Activated naive CD4-positive, alpha-beta T cell treated with anti-CD3 and anti-CD28 coated beads, Interleukin-2, amount 10 ng/mL, durations not matched to agents 7 days and 5 days (primary cell): Measurements from ENCODE around the gene CUZD1.

ENCODE experiments used
- CTCF ChIA-PET: fragments of 350-600 bp; sonication (Branson Sonifier 250); formaldehyde crosslinking; loops from one replicate; lab custom pipeline; 2021; ENCODE audit warnings: antibody characterized with exemption; lab: Charles Lee
- DNase-seq: peaks from one replicate; pipeline ENCODE4 v3.0.0-alpha.2; 2020
- H3K27ac Mint-ChIP-seq: one replicate; pipeline ENCODE4 v1.8.0; 2021; ENCODE audit warnings: mild to moderate bottlenecking, moderate library complexity, mixed read lengths
- H3K27me3 Mint-ChIP-seq: one replicate; pipeline ENCODE4 v1.8.0; 2021; ENCODE audit warnings: mild to moderate bottlenecking, mixed read lengths
- H3K36me3 Mint-ChIP-seq: one replicate; pipeline ENCODE4 v1.8.0; 2021; ENCODE audit warnings: mixed read lengths
- H3K4me1 Mint-ChIP-seq: one replicate; pipeline ENCODE4 v1.8.0; 2021; ENCODE audit warnings: mixed read lengths
- H3K4me3 Mint-ChIP-seq: one replicate; pipeline ENCODE4 v1.8.0; 2021; ENCODE audit warnings: mild to moderate bottlenecking, moderate library complexity, mixed read lengths
- H3K9me3 Mint-ChIP-seq: one replicate; pipeline ENCODE4 v1.8.0; 2021; ENCODE audit warnings: mixed read lengths

Gene CUZD1

DNA sequence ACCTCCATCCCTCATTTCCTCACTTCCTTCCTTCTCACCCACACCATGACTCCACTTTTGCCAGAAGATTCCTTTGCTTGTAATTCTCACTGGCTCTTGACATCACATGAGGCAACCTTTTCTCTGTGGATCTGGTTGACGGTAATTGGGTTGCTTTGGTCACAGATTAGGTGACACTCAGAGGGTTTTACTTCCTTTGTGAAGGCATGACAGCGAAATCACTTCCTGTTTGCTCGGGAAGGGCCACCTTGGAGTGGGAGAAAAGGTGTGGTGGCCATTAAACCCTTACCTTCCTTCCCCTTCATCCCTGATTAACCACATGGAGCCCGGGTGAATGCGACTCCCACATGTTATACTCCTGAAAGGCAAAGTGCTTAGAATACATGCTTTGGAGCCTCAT is 30.2 kb downstream of the CUZD1 start:
- Mint-ChIP-seq H3K4me1 (no peaks in the 10 kb centered on the region), H3K9me3 (no peaks in the 10 kb centered on the region), H3K36me3 (no peaks in the 10 kb centered on the region), H3K27ac (no peak overlapping the region), H3K4me3 (no peak overlapping the region), H3K27me3 (peaks cover 40% of the 10 kb centered on the region)
- CTCF ChIA-PET: no interaction called here
- no peak for DNase-seq

DNA sequence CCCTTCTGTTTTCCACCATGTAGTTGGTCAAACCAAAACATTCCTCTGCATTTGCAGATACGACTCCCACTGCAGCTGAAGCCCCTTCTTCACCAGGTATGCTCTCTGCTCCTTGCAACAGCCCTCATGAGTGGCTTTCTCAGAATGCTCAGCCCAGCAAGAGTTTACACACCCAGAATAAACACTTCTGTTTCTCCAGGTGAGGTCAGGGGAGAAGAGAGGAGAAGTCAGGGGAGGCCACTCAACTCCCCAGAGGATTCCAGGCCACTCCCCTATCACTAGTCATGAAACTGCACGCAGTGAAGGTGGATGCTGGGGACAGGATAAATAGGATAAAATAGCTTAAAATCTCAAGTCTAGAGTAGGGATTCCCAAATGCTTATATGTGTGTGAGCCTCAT is 31.2 kb downstream of the CUZD1 start:
- Mint-ChIP-seq H3K36me3 (no peaks in the 10 kb centered on the region), H3K27me3 (peaks cover 33% of the 10 kb centered on the region), H3K4me3 (no peak overlapping the region), H3K9me3 (no peaks in the 10 kb centered on the region), H3K27ac (no peak overlapping the region), H3K4me1 (no peaks in the 10 kb centered on the region)
- CTCF ChIA-PET: no interaction called here
- no peak for DNase-seq

DNA sequence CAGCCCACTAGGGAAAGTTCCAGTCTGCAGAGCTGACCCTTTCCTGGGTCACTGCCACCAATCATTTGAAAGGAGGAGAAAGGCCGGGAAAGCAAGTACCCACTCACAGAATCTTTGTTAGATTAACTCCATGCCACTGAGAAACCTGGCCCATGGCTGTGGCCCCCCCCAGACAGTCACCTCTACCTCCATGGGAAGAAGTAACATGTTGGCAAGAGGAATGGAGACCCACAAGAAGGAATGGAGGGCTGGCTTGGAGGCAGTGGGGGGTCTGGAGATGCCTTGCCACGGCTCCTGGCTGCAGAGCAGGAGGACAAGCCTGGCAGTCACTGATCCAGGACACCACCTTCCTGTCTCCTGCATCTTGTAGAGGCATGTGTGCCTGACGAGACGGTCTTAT is 32.9 kb downstream of the CUZD1 start:
- Mint-ChIP-seq H3K4me3 (no peak overlapping the region), H3K27me3 (peaks cover 16% of the 10 kb centered on the region), H3K4me1 (no peaks in the 10 kb centered on the region), H3K27ac (no peak overlapping the region), H3K36me3 (no peaks in the 10 kb centered on the region), H3K9me3 (no peaks in the 10 kb centered on the region)
- no peak for DNase-seq
- CTCF ChIA-PET: no interaction called here

DNA sequence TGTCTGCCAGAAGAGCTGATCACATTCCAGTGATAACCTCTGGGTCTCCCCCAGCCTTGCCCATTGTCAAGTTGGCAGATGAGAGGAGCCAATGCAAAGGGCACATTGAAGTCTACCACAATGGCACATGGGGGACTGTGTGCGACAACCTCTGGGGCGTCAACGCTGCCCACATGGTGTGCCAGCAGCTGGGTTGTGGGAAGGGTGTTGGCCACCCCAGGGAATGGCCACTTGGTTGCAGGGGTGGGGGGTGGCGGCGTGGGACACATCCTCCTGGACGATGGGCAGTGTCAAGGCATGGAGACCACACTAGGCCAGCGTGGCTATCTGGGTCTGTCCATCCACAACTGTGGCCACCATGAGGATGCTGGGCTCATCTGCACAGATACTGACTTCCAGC is 43.4 kb downstream of the CUZD1 start:
- DNase-seq: no peak
- H3K36me3 Mint-ChIP-seq: no peaks in the 10 kb centered on the region
- CTCF ChIA-PET: no interaction called here
- H3K27ac Mint-ChIP-seq: no peak overlapping the region
- no peak overlapping the region for H3K4me3 Mint-ChIP-seq
- H3K27me3 Mint-ChIP-seq: no peaks in the 10 kb centered on the region
- no peaks in the 10 kb centered on the region for H3K4me1 Mint-ChIP-seq
- no peaks in the 10 kb centered on the region for H3K9me3 Mint-ChIP-seq

DNA sequence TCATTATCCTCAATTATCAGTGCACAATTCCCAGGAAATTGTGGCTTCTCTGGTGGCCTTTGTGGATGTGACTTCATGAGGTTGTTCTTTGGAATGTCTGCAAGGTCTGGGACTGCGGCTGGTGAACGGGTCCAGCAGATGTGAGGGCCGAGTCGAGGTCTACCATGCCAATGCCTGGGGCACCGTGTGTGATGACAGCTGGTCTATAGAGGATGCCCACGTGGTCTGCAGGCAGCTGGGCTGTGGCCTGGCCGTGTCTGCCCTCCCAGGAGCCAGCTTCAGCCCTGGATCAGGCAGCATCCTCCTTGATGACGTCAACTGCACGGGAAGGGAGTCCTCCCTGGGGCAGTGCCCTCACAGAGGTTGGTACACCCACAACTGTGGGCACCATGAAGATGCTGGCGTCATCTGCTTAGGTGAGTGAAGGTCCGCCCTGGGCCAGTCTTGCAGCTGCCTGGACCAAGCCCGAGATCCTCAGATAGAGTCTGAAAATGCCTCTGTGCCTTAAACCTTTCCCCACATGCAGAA is 46.9 kb downstream of the CUZD1 start:
- no peak overlapping the region for H3K27ac Mint-ChIP-seq
- no peaks in the 10 kb centered on the region for H3K4me1 Mint-ChIP-seq
- DNase-seq: no peak
- CTCF ChIA-PET: no interaction called here
- no peaks in the 10 kb centered on the region for H3K27me3 Mint-ChIP-seq
- no peaks in the 10 kb centered on the region for H3K9me3 Mint-ChIP-seq
- no peaks in the 10 kb centered on the region for H3K36me3 Mint-ChIP-seq
- H3K4me3 Mint-ChIP-seq: no peak overlapping the region

DNA sequence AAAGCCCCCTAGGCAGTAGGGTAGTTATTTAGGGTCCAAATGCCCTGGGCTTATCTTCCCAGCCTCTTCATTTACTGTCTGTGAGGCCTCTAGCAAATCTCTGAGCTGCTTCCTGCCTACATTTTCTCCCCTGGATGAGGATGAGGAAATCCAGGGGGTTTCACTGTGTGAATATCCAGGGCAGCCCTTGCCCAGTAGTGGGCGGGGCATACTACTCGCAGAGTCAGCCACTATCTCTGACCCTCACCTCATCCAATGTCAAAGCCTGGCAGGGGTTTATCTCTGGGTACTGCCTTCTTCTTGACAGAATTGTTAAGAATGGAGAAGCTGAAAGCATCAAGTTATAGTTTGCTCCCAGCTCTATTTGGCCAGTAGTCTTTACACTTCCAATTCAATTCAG is 48.9 kb downstream of the CUZD1 start:
- no peak overlapping the region for H3K27ac Mint-ChIP-seq
- no peak for DNase-seq
- H3K4me3 Mint-ChIP-seq: no peak overlapping the region
- H3K9me3 Mint-ChIP-seq: no peaks in the 10 kb centered on the region
- H3K36me3 Mint-ChIP-seq: no peaks in the 10 kb centered on the region
- CTCF ChIA-PET: no interaction called here
- no peaks in the 10 kb centered on the region for H3K4me1 Mint-ChIP-seq
- no peaks in the 10 kb centered on the region for H3K27me3 Mint-ChIP-seq

DNA sequence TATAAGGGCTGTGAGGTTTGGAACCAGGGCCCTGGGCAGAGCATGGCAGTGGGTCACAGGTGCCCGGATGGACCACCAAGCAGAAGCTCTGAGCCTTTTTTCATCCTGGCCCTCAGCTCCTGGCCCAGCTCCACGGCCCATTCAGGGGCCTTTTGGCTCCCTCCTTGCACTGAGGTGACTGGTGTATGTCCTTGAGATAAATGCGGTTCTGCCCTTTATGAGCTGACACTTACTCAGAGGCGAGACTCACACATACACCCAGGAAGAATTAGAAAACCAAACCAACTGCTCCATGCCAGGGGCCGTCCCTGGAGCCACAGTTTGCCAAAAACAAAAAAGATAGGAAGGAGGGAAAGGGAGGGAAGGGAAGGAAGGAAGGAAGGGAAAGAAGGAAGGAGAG is 49.7 kb downstream of the CUZD1 start:
- no peak for DNase-seq
- CTCF ChIA-PET: interaction anchor here (0.7 kb wide), 1 partner anchor 329 kb away, joined by 3 read pairs; no protein-coding TSS in a partner anchor
- no peaks in the 10 kb centered on the region for H3K9me3 Mint-ChIP-seq
- H3K27ac Mint-ChIP-seq: no peak overlapping the region
- no peaks in the 10 kb centered on the region for H3K36me3 Mint-ChIP-seq
- no peaks in the 10 kb centered on the region for H3K4me1 Mint-ChIP-seq
- H3K4me3 Mint-ChIP-seq: no peak overlapping the region
- no peaks in the 10 kb centered on the region for H3K27me3 Mint-ChIP-seq

DNA sequence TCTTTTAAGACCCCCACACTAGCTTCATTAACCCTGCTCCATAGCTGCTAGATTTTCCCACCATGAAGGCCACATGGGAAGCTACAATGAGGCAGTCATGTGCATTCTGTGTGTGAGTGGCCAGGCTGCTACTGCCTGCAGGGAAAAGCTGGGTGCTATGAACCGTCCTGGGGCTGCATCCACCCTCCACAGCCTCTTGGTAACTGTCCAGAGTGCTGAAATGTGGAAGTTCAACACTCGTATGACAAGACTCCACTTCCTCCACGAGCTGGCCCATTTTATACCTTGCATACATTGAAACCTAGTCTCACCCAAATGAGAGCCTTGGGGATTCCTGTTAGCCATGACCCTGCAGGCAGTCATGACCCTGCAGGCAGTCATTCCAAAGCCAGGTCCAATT is 59.4 kb downstream of the CUZD1 start:
- H3K9me3 Mint-ChIP-seq: peaks cover 3% of the 10 kb centered on the region
- peak; percentile 26 for DNase-seq
- H3K4me3 Mint-ChIP-seq: no peak overlapping the region
- no peaks in the 10 kb centered on the region for H3K4me1 Mint-ChIP-seq
- H3K27me3 Mint-ChIP-seq: no peaks in the 10 kb centered on the region
- H3K27ac Mint-ChIP-seq: no peak overlapping the region
- no peaks in the 10 kb centered on the region for H3K36me3 Mint-ChIP-seq
- CTCF ChIA-PET: no interaction called here

DNA sequence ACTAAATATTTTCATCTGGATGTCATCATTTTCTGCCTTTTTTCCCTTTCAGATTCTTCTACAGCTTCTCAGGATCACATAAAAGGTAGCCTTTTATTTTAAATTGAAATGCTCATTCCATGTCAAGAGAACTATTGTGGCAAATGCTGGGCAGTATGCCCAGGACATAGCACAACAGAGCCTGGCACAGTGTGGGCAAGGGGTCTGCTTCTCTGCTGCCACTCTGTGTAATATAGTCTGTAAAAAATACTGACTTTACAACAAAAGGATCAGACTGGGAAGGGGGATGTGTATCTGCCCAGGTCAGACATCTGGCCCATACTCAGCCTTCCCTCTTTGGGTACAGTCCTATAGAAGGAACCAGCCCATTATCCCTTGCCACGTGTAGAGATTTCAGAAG is 62.7 kb downstream of the CUZD1 start:
- Mint-ChIP-seq H3K36me3 (no peaks in the 10 kb centered on the region), H3K4me1 (no peaks in the 10 kb centered on the region), H3K27me3 (no peaks in the 10 kb centered on the region), H3K27ac (no peak overlapping the region), H3K9me3 (peaks cover 3% of the 10 kb centered on the region), H3K4me3 (no peak overlapping the region)
- CTCF ChIA-PET: no interaction called here
- no peak for DNase-seq
